Measurements from ENCODE around the gene UBASH3B. TPM values are rescaled to one million over a fixed set of nuclear protein-coding genes. Genes with fewer than 3 reads are reported as not detected.

UBASH3B gene
- total RNA-seq, 1 donor from 2014 or later = 13.1 TPM

DNA sequence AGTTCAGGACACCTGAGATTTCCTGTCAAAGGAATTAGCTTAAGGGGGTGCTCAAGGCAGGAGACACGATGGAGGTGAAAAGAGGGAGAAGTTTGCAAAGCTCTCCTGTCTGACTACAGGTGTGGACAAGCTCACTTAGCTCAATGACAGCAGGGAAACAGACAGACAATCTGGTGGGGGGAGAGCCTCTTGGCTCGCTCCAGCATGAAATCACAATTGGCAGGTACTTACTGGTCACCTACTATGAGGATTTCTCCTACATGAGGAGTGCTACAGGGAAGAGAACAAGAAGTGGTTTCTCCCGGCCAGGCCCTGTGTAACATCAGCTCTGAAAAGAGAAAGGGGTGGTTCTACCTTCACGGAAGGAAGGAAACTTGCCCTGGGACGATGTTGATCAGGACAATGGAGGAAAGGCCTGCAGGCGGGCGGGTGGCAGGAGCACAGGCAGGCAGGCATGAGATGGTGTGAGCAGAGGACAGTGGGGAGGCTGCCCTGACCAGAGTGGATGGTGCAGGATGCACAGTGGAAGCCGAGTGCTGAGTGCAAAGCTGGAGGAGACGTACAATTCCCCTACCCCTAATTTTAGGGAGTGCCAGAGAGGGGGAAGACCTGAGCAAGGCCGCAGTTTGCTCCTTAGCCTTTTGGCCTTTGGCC lies 124.9 kb downstream of the UBASH3B start:
- no peak for DNase-seq (ENCODE audit: low read depth)

DNA sequence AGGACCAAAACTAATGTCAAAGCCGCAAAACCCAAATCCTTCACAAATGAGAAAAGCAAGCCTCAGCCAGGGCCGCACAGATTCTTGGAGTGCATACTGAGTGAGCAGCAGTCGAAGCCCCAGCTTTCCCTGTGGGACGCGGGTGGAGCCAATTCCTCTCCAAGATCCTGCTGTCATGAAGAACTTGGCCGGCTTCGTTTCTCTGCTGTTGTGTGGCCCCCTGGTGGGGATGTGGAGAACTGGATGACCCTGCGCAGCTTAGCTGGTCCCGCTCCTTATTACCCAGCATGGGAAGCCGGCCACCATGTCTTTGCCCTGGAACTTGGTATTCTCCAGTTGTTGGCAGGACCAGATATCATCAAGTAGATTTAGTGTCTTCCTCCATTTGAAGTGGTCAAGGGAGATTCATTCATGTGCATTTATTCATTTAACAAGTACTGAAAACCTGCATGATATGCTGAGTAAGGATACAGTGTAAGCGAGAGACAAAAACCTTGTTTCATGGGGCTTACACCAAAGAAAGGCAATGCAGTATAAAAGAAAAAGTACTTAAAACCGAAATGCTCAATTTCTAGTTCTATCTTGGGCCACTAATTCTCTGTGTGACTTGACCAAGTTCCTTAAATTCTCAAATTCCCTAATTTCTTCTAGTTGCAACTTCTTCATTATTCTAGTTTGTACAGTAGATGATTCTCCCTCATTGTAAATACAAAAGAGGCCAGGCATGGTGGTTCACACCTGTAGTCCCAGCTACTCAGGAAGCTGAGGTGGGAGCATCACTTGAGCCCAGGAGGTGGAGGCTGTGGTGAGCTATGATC lies 126.1 kb downstream of the UBASH3B start:
- peak; percentile 95 for DNase-seq (ENCODE audit: low read depth)

DNA sequence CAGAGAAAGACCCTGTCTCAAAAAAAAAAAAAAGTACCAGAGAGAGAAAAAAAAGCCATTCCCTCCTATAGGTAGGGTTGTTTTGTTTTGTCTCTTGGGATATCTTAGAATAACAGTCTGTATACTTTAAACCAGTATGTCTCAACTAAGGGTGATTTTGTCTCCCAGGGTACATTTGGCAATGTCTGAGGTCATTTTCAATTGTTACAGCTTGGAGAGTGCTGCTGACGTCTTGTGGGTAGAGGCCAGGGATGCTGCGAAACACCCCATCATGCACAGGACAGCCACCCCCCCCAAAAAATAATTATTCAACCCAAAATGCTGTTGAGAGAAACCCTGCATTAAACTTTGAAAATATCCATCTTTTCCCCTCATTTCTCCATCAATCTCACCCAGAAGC lies 126.7 kb downstream of the UBASH3B start:
- no peak for DNase-seq (ENCODE audit: low read depth)

DNA sequence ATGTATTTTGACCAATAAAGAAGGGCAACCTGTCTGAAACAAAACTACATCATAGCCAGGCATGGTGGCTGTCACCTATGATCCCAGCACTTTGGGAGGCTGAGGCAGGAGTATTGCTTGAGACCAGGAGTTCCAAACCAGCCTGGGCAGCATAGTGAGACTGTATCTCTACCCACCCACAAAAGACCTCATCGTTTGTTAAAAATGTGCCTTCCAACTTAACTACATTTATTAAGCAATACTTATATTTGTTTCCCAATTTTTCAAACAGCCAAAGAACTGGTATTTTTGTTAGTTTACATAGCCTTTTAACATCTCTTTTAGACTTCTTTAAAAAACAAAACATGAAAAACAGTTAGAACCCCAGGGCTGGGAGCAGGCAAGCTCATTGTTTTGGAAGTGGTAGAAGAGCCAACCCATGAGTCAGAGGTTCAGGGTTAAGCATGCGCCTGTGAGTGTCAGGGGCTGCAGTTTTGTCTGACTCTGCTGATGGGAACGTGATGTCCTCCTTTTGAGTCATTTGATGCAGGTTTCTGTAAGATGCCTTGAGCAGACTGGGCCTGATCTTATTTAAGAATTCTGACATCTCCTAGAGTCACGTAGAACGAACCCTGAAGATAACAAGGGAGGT lies 128.9 kb downstream of the UBASH3B start:
- peak; percentile 59 for DNase-seq (ENCODE audit: low read depth)

DNA sequence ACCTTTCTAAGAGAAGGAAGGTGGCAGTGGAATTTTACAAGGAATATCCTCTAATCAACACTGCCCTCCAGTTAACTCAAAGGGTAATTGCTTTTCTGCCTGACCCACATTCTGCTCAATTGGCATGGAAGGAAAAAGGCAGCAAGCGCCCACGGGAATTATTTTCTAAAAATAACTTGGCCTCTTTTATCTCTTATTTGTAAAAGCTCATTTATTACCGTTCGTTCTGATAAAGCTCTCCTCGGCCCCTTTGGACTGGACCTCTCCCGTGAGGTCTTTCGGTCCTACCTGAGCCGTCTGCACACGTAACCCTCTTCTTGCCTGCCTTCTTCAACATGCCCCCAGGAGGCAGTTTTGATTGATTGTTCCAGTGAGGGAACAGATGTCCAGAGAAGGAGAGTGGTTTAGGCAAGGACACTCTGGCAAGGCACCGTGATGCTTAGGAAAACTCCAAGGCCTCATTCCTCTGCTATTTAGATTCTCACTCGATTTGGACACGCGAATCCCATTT lies 129.6 kb downstream of the UBASH3B start:
- peak; percentile 51 for DNase-seq (ENCODE audit: low read depth)

DNA sequence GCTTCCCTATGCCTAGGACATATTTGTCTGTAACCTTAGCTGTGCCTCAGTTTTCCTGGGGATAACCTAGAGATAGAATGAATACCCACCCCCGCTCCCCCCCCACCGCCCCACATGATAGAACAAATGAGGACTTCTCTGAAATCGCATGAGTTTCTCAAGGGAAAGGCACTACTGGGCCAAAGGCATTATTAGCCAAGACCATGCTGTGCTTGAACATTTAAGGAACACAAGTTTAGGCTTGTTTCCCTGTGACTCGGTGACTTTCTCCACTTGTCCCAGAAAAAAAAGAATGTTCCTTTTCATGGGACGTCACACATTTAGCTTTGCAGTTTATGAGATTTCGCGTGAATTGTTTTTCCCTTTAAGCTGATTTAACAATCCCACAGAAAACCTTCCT lies 131.4 kb downstream of the UBASH3B start:
- DNase-seq (ENCODE audit: low read depth) = no peak

DNA sequence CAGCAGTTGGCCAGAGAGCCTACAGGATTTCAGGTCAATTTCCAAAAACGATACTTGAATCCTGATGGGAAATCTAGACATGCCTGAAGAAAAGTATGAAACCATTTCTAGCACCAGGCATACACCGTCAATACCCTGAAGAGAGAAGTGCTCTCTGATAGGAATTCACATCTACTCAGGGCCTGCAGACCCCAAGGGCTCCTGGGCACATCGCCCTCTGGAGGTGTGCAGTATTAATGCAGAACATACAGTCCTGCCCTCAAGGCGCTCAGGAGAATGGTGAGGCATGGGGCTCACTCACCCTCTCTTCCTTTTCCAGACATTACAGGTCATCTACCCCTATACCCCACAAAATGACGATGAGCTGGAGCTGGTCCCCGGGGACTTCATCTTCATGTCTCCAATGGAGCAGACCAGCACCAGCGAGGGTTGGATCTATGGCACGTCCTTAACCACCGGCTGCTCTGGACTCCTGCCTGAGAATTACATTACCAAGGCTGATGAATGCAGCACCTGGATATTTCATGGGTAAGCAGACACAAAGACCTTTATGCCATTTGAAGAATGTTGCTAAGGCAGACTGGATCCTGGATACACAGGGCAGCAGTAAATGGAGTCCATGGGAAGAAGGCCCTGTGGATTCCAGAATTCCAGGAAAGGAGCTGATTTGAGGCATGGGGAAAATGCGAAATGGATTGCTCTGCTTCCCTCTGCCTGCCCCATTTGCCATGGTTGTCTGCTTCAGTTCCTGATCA lies 133.4 kb downstream of the UBASH3B start:
- DNase-seq (ENCODE audit: low read depth) = no peak

DNA sequence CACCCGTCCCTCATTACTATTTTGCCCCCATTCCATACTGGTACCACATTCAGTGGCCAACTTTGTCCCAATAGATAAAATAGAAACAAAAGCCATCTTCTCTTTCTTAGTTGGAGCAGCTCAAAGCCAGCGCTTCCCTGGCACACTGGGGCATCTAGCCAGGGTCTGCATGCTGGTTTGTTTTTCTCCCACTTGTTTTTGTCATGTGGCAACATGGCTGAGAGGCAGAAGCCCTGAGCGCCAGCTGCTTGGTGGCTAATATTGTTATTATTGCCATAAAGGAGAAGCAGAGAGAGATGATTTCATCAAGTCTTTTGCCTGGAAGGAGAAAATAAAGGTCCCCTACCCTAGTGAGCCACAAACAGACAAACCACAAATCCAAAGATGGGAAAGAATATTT lies 134.4 kb downstream of the UBASH3B start:
- DNase-seq (ENCODE audit: low read depth) = peak; percentile 27

DNA sequence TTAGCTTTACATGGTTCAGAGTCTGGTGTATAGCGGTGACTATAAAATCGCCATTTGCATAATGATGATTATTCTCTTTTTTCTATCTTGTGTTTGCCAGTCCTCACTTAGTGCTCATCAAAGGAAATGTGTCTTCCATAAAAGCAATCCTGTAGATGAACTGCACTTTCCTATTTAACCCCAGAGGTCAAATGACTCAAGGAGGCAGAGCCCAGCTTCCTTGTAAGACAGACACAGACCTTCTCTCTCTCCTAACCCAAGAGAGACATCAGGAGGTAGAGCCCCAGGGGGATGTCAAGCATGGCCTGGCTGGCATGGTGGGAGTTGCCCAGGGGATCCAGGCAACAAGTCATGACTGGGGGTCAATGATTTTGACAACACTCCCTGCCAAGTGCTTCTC lies 135.9 kb downstream of the UBASH3B start:
- DNase-seq (ENCODE audit: low read depth) = no peak

DNA sequence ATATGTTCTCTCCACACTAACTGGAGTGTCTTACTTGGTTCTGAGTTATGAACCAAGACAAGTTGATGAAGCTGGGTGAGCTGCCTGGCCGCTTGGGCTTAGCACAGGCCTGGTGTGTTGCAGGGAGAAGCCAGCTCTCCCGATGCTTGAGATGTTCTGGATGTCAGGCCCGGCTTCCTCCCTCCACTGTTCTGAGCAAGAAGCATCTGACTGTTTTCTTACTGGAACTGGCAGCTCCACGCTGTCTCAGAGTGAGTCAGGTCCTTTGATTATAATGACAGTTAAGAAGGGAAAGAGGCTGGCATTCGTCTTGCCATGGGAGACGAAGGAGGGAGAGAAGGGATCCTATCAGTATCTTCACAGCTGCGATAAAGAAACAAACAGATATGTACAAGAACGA lies 136.3 kb downstream of the UBASH3B start:
- no peak for DNase-seq (ENCODE audit: low read depth)

DNA sequence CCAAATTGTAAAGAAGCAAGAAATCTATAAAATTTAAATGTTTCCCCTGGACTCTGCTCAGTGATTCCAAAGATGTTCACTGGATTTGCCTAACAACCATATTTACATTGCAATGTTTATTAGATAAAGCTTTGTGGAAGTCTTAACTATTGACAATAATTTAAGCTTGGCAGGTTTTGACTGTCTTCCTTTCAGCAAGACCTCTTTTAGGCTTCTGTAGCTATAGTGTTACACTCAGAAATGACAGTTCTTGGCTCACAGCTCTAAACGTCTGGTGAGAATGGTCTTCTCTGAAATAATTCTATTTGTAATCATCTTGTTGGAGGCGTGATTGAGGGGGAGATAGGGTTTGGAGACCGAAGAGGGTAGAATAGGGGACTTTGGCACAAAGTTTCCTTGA lies 138.0 kb downstream of the UBASH3B start:
- no peak for DNase-seq (ENCODE audit: low read depth)

DNA sequence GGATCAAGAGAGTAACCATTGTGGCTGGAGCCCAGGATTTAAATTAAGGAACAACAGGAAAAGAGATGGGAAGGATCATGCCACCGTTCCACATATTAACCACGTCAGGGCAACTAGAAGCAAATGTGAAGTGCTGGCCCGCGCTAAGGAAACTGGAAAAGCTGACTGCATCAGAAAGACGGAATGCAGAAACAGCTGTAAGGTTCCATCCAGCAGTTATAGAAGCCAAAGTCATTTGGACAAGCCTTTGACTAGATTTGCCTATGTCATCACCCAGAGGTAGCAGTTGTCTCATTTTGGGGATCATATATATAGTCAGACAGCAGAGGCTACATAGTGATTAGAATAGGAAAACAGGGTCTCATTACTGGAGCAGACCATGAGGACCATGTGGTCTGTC lies 139.8 kb downstream of the UBASH3B start:
- peak; percentile 55 for DNase-seq (ENCODE audit: low read depth)

DNA sequence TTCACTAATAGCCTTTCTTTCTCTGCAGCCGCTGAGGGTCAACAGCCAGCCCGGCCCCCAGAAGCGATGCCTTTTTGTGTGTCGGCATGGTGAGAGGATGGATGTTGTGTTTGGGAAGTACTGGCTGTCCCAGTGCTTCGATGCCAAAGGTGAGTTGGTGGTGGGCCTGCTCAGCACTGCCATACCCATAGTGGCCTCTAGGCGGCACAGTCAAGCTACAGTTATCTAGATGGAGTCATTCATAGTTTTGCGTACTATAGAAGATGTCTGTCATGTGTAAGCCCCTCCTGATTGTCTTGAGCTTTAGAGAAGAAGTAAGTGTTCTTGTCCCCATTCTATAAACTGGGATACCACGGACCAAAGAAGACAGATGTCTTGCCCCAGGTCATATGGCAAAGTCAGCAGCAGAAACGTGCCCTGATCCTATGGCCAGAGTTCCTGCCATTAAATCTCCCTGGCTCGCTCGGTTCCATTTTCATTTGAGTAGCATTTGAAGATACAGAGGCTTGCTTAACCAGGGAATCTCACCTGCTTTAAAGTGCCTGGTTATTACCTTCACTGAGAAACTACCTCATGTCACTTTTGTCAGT lies 140.7 kb downstream of the UBASH3B start:
- no peak for DNase-seq (ENCODE audit: low read depth)

DNA sequence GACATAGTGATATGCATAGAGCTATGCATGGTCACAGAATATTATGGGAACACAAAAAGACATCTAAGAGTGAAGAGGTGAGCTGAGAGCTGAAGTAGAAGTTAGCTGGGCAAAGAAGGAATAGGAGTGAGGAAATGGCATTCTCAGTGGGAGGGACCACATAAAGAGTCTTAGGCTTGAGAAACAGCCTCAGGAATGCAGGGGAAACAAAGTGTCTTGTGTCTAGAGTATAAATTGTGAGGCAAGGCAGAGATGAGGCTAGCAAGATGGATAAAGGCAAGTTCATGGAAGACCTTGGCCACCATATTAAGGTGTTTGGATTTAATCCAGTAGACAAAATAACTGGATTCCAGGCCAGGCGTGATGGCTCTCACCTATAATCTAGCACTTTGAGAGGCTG lies 142.1 kb downstream of the UBASH3B start:
- no peak for DNase-seq (ENCODE audit: low read depth)

DNA sequence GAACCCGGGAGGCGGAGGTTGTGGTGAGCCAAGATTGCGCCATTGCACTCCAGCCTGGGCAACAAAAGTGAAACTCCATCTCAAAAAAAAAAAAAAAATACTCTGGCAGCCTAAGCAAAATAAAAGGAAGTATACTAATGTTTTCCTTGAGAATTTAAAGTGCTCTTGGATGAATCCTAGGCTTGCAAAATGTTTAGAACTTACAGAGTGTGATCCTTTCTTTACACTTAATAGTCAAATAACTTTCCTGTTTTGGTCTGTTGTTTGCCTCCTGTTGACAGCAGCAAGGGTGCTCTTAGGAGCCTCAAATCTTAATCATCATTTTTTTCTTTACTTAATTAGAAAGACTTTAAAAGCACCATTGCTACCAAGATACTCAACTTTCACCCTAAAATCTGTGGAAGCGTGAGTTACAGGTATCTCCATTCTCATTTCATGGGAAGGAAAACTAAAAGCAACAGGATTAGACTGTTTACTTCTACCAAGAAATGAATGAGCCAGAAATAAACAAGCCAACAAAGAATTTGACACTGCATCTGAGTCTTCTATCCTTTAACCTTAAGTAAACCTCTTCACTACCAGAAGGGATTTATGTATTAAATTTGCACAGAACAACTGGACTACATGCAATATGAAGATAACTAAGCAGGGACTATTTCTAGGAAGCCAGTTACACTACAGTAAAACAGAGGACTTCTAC lies 144.0 kb downstream of the UBASH3B start:
- DNase-seq (ENCODE audit: low read depth) = no peak

DNA sequence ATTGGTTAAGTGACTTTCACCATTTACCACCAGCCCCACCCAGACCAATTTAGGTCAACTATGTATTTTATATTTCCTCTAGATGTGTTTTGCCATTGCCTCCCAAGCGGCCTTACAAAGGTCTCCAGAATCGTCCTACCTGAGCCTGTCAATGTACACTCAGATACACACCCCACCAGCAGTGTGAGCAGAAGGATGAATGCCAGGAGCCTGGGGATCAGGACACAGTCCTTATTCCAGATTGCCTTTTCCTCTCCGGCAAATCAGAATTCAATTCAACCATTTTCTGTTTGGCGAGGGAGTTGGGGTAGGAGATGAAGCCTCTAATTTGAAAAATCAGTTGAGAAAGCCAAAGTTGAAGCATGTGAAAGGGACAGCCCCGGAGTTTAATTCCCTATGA lies 147.4 kb downstream of the UBASH3B start:
- no peak for DNase-seq (ENCODE audit: low read depth)

DNA sequence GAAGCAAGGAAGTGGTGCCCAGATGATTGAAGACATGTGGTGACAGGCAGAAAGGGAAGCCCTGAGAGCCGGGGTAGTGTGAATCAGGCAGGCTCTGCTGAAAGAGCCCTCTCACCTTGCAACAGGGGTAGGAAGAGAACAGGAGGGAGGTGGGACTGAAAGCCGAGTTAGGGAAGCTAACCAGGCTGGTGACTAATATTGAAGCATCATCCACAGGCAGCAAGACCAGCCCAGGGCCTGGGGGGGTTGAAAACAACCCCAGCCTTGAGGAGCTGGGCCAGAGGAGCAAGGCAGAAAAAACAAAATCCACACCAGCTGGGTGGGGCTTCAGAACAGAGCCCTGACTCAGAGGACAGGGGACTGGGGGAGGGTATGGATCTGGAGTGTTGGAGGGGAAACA lies 147.8 kb downstream of the UBASH3B start:
- no peak for DNase-seq (ENCODE audit: low read depth)

DNA sequence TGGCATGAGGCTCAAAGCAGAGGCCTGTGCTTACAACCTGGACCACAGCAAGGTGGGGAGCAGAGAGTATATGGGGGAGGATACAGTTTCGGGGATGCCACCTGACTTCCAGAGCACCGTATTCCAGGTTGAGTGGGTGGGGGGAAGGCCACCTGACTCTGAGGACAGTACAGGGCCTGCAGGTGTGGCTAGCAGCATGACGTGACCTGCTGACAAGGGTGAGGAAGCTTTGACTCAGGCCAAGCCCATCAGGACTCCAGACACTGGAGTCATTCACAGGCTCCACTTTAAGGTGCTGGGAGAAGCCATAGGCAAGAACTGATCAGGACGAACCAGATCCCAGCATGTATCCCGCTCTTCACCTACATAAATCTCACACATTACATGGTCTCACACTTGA lies 148.2 kb downstream of the UBASH3B start:
- no peak for DNase-seq (ENCODE audit: low read depth)

DNA sequence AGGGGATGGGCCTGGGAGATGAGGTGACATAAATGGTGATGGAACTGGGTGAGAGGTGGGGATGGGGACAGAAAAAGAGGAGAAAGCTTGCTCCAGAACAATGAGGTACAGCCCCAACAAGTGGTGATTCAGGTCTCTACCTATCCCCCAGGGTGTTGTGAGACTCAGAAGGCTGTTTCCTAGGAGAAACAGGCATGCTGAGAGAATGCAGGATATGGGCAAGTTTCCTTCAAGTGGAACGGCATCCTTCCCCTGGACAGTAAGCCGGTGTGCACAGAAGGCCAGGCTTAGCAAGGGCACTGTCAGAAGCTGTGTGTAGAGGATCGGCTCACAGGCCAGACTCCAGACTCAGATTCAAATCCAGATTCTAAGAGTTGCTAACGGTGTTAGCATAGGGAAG lies 148.6 kb downstream of the UBASH3B start:
- no peak for DNase-seq (ENCODE audit: low read depth)

DNA sequence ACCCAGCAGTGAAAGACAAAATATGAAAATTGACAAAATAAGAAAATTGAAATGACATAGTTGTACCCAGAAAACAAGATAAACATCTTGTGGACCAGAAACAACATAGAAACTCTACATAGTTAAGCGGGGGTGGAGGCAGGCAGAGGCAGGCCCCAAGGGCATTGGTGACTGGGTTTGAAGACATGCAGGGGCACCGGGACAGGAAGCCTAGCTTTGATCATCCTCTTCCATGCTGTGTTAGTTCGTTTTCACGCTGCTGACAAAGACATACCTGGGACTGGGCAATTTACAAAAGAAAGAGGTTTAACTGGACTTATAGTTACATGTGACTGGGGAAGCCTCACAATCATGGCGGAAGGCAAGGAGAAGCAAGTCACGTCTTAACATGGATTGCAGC lies 149.3 kb downstream of the UBASH3B start:
- no peak for DNase-seq (ENCODE audit: low read depth)

All from myocyte (in vitro differentiated cells).